Skeletal muscle cell (primary cell): Measurements from ENCODE around the gene TMEM101.
"Not testable (repeated sequence)": the region's sequence is repeated elsewhere in the genome, so short reads cannot be mapped to it uniquely, and the experiment has no call there.

Experiments used
- DNase-seq: peaks from one replicate; pipeline ENCODE4 v3.0.0-alpha.2; 2010; ENCODE audit warnings: low read depth
- H3K4me3 ChIP-seq: 2 replicates; pipeline ENCODE4 v1.5.1; 2011; ENCODE audit warnings: low read depth, mild to moderate bottlenecking, control low read depth, low read length, moderate library complexity

TMEM101 gene

GRCh38 chr17:43982171-43982570, 32.6 kb downstream of the TMEM101 start:
- no peak for DNase-seq
- no peak overlapping the region for H3K4me3 ChIP-seq

GRCh38 chr17:43979671-43980070, 35.1 kb downstream of the TMEM101 start:
- no peak for DNase-seq
- H3K4me3 ChIP-seq = no peak overlapping the region

GRCh38 chr17:43979011-43979410, 35.8 kb downstream of the TMEM101 start:
- H3K4me3 ChIP-seq = no peak overlapping the region
- DNase-seq = no peak

DNA sequence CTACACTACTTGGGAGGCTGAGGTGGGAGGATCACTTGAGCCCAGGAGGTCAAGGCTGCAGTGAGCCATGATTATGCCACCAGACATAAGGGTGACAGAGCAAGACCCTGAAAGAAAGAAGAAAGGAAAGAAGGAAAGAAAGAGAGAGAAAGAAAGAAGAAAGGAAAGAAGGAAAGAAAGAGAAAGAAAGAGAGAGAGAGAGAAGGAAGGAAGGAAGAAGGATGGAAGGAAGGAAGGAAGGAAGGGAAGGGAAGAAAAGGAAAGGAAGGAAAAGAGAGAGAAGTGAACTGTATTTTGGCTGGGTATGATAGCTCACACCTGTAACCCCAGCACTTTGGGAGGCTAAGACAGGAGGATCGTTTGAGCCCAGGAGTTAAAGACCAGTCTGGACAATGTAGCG, 36.7 kb downstream of the TMEM101 start:
- no peak overlapping the region for H3K4me3 ChIP-seq
- DNase-seq = no peak

DNA sequence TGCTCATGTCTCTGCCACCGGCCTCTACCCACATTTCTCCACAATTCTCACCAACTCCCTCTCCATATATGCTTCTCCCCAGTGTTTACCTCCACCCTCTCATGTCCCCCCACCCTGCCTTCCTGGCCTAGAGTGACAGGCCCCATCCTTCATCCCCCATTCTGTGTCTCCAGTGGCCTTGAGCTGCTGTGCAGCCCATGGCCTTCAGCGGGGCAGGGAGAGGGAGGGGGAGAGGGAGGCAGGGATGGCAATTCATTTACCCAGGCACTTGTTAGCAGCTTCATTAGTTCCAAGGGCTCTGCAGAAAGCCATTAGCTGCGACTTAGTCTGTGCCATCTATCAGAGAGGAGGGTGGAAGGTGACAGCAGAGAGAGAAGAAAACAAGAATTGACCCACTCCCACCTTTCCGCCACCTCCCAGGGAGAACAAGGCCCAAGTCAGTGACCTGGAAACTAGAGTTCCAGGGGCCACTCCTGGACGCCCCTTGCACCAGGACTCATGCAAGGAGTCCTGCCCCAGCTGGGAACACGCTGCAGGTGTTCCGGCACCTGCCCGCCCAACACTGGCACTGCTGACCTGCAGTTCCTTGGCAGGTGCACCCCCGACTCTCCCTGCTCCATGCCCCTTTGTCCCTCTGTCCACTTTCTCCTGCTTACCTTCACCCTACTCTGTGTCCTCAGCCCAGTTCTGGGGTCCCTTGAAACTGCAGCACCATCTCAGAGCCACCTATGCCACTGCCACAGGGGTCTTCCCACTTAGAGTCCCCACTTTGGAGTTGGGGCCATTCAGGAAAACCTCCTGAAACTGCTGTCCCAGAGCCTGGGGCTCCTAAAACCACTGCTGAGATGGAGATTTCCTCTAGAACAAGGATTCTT, 37.6 kb downstream of the TMEM101 start:
- no peak for DNase-seq
- no peak overlapping the region for H3K4me3 ChIP-seq

DNA sequence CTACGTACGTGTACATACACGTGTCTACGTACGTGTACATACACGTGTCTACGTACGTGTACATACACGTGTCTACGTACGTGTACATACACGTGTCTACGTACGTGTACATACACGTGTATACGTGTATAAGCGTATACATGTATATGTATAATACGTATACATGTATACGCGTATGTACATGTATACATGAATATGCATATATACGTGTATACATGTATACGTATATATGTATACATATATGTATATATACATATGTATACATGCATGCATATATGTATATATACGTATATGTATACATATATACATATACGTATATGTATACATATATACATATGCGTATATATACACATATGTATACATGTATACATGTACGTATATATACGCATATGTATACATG, 38.9 kb downstream of the TMEM101 start:
- no peak for DNase-seq
- no peak overlapping the region for H3K4me3 ChIP-seq

- no peak for DNase-seq
These were observed 40.1 kb downstream of the TMEM101 start for GRCh38 chr17:43974382-43975266.

DNA sequence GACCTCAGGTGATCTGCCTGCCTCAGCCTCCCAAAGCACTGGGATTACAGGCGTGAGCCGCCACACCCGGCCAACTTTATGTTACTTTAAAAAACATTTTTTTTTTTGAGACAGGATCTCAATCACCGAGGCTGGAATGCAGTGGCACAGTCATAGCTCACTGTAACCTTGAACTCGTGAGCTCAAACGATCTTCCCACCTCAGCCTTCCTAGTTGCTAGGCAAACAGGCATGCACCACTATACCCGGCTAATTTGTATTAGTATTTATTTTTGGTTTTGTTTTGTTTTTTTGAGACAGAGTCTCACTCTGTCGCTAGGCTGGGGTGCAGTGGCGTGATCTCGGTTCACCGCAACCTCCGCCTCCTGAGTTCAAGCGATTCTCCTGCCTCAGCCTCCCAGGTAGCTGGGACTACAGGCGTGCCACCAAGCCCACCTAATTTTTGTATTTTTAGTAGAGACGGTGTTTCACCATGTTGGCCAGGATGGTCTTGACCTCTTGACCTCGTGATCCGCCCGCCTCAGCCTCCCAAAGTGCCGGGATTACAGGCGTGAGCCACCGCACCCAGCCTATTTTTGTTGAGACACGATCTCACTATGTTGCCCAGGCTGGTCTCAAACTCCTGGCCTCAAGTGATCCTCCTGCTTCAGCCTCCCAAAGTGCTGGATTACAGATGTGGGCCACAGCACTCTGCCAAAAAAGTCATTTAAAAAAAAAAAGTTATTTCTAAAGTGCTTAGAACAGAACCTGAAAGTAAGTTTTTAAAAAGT, 42.1 kb downstream of the TMEM101 start:
- H3K4me3 ChIP-seq, DNase-seq: not testable (repeated sequence)

More at GRCh38 chr17:43974382-43975266, 40.1 kb downstream of the TMEM101 start:
- no peak overlapping the region for H3K4me3 ChIP-seq

- H3K4me3 ChIP-seq, DNase-seq: not testable (repeated sequence)
These were observed 43.3 kb downstream of the TMEM101 start for GRCh38 chr17:43971436-43971835.

- no peak for DNase-seq
- no peak overlapping the region for H3K4me3 ChIP-seq
These were observed 44.4 kb downstream of the TMEM101 start for GRCh38 chr17:43970366-43970765.

GRCh38 chr17:43967251-43967875, 47.4 kb downstream of the TMEM101 start:
- H3K4me3 ChIP-seq = no peak overlapping the region
- no peak for DNase-seq

DNA sequence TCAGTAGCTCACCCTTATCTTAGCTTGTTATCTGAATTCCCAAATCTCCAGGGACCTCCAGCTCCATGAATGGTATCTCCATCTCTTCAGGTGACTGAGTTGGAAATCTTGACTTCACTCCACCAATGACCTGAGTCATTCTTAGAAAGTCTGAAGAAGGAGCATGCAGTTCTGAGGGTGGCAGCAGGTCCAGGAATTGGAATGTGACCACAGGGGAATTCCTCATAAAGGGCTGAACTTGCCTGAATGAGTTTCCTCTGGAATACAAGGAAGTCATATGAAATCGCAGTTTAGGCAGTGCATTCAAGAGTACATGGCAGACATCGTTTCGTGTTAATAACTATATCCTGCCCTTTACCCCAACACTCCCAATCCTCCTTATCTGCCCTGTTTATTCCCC, 48.5 kb downstream of the TMEM101 start:
- no peak overlapping the region for H3K4me3 ChIP-seq
- DNase-seq = no peak

- DNase-seq = no peak
- no peak overlapping the region for H3K4me3 ChIP-seq
These were observed 52.3 kb downstream of the TMEM101 start for GRCh38 chr17:43962479-43962878.

DNA sequence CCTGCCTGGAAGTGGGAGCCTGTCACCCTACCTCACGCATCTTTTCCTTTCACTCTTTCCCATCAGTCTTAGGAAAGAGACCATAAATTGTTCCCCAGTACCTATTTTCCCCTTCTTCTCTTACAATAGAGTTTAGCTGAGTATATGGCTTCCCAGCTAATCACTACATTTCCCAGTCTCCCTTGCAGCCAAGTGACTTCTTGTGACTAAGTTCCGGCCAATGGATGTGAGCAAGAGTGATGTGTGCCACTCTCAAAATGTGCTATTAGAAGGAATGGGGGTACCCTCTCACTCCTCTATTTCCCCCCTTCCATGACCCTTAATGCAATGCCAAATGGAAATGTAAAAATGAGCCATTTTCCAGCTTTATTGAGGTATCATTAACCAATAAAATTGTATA, 52.8 kb downstream of the TMEM101 start:
- no peak for DNase-seq

GRCh38 chr17:43961292-43961691, 53.5 kb downstream of the TMEM101 start:
- not testable (repeated sequence) for H3K4me3 ChIP-seq, DNase-seq

More for the DNA sequence above, 52.8 kb downstream of the TMEM101 start:
- no peak overlapping the region for H3K4me3 ChIP-seq
